ENCODE data around the gene STK32C. TPM values are rescaled to one million over a fixed set of nuclear protein-coding genes. Genes with fewer than 3 reads are reported as not detected.

Gene STK32C
- total and polyA plus RNA-seq, 2 donors (not counting 1 experiment from before 2014, with no cell fraction given): 9.9 to 16.8 TPM

DNA sequence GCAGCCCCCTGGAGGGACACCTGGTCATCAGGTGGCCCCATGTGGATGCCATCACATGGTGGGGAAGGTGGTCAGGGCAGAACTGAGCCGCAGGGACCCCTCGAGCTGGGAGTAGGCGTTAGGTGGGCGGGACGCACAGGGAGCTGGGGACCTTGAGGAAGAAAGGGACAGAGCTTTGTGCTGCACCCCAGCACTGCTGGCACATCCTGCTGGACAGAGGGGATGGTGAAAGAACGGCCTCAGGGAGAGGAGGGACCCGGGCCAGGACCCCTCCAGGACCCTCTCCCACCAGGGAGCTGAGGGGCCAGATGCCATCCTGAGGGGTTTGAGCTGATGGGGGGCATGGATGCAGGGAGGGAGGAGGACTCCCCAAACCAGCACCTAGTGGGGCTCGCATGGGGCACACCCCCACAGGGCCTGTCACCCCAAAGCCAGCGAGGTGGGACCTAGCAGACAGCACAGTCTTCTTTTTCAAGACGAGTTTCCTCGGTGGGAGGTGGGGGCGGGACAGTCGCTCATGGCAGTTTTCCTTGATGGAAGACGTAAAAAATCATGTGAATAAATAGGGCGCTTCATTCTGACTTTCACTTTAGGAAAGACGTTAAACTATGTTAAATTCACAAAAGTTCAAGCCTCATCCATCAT, 43.3 kb downstream of the STK32C start:
- no peaks in the 10 kb centered on the region for H3K36me3 ChIP-seq (replicated peaks in 1 of 2; ENCODE audit: control extremely low read depth in 1 of 2, control insufficient read depth in 1 of 2, extremely low read depth in 1 of 2, insufficient read depth in 2 of 2, low read length in 1 of 2)
- H3K79me2 ChIP-seq (ENCODE audit: control insufficient read depth, insufficient read depth, low read length): no peaks in the 10 kb centered on the region
- H2AFZ ChIP-seq (ENCODE audit: insufficient read depth, low read depth, low read length, poor library complexity, severe bottlenecking): no peak overlapping the region
- peaks cover 3% of the 10 kb centered on the region for H3K27me3 Mint-ChIP-seq
- no peak overlapping the region for H3K4me3 ChIP-seq (ENCODE audit: control extremely low read depth in 1 of 5, extremely low read depth in 1 of 5, insufficient read depth in 1 of 5, low read depth in 2 of 5, low read length in 4 of 5)
- H3K4me3 Mint-ChIP-seq: no peak overlapping the region
- TF ChIP-seq, protein P1, sequence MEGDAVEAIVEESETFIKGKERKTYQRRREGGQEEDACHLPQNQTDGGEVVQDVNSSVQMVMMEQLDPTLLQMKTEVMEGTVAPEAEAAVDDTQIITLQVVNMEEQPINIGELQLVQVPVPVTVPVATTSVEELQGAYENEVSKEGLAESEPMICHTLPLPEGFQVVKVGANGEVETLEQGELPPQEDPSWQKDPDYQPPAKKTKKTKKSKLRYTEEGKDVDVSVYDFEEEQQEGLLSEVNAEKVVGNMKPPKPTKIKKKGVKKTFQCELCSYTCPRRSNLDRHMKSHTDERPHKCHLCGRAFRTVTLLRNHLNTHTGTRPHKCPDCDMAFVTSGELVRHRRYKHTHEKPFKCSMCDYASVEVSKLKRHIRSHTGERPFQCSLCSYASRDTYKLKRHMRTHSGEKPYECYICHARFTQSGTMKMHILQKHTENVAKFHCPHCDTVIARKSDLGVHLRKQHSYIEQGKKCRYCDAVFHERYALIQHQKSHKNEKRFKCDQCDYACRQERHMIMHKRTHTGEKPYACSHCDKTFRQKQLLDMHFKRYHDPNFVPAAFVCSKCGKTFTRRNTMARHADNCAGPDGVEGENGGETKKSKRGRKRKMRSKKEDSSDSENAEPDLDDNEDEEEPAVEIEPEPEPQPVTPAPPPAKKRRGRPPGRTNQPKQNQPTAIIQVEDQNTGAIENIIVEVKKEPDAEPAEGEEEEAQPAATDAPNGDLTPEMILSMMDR (IDR thresholded peaks at IDR 0.05): no peak
- TF ChIP-seq EZH2 (IDR thresholded peaks at IDR 0.05; ENCODE audit: borderline replicate concordance, insufficient read depth, low read depth, low read length, poor library complexity, severe bottlenecking): no peak
- H4K20me1 ChIP-seq (ENCODE audit: control insufficient read depth, insufficient read depth, low read length, poor library complexity, severe bottlenecking): no peaks in the 10 kb centered on the region
- H3K27me3 ChIP-seq (replicated peaks in 1 of 4; ENCODE audit: control extremely low read depth in 1 of 4, control insufficient read depth in 3 of 4, insufficient read depth in 4 of 4, low read length in 3 of 4): no peaks in the 10 kb centered on the region
- H3K4me1 ChIP-seq (ENCODE audit: control insufficient read depth in 2 of 2, insufficient read depth in 2 of 2, low read length in 2 of 2): no peaks in the 10 kb centered on the region
- no peak for ATAC-seq (ENCODE audit: low read depth)
- no peak overlapping the region for H3K27ac Mint-ChIP-seq
- intact Hi-C loops (cut with micrococcal nuclease): no loop called here
- POLR2A ChIA-PET: no interaction called here
- no peak overlapping the region for H3K27ac ChIP-seq (ENCODE audit: low read length in 2 of 2)
- no peaks in the 10 kb centered on the region for H3K9me3 Mint-ChIP-seq (ENCODE audit: insufficient read depth)
- no peak overlapping the region for H3K4me2 ChIP-seq (replicated peaks; ENCODE audit: low read depth, low read length, poor library complexity, severe bottlenecking)
- H3K9ac ChIP-seq (ENCODE audit: low read length): no peak overlapping the region
- WGBS (ENCODE audit: insufficient coverage): 89% methylated on average over 11 of the region's 16 CpGs
- CTCF ChIA-PET: no interaction called here
- no peaks in the 10 kb centered on the region for H3K4me1 Mint-ChIP-seq
- DNase-seq: no peak
- peaks cover 0 to 6% (median 0%) of the 10 kb centered on the region in 3 donors for H3K9me3 ChIP-seq (ENCODE audit: control extremely low read depth in 1 of 3, control insufficient read depth in 2 of 3, insufficient read depth in 1 of 3, low read length in 2 of 3)

DNA sequence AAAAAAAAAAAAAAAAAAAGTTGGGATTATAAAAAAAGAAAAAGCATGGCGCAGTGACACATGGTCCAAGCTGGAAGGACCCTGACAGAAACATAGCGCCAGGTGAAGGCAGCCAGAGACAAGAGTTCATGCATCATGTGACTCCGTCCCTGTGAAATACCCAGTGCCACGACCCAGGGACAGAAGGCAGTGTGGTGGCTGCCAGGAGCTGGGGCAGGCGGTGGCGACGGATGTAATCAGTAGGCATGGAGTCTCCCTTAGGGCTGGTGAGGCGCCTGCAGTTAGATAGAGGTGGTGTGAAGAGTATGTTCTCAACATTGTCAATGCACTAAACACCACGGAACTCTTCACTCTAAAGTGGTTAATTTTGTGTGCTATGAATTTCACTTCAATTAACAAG, 43.9 kb downstream of the STK32C start:
- H3K4me1 Mint-ChIP-seq: no peaks in the 10 kb centered on the region
- H3K27ac ChIP-seq (ENCODE audit: low read length in 2 of 2): no peak overlapping the region
- 94% methylated on average over 4 of the region's 9 CpGs for WGBS (ENCODE audit: insufficient coverage)
- H3K4me1 ChIP-seq (ENCODE audit: control insufficient read depth in 2 of 2, insufficient read depth in 2 of 2, low read length in 2 of 2): no peaks in the 10 kb centered on the region
- TF ChIP-seq, protein P1 (IDR thresholded peaks at IDR 0.05): no peak
- TF ChIP-seq EZH2 (IDR thresholded peaks at IDR 0.05; ENCODE audit: borderline replicate concordance, insufficient read depth, low read depth, low read length, poor library complexity, severe bottlenecking): no peak
- no peak overlapping the region for H3K4me3 Mint-ChIP-seq
- H3K36me3 ChIP-seq (replicated peaks in 1 of 2; ENCODE audit: control extremely low read depth in 1 of 2, control insufficient read depth in 1 of 2, extremely low read depth in 1 of 2, insufficient read depth in 2 of 2, low read length in 1 of 2): no peaks in the 10 kb centered on the region
- no peak overlapping the region for H3K27ac Mint-ChIP-seq
- ChIA-PET POLR2A (no interaction called here), CTCF (no interaction called here)
- no peak for ATAC-seq (ENCODE audit: low read depth)
- peaks cover 0 to 6% (median 0%) of the 10 kb centered on the region in 3 donors for H3K9me3 ChIP-seq (ENCODE audit: control extremely low read depth in 1 of 3, control insufficient read depth in 2 of 3, insufficient read depth in 1 of 3, low read length in 2 of 3)
- no peak overlapping the region for H3K4me3 ChIP-seq (ENCODE audit: control extremely low read depth in 1 of 5, extremely low read depth in 1 of 5, insufficient read depth in 1 of 5, low read depth in 2 of 5, low read length in 4 of 5)
- intact Hi-C loops (cut with micrococcal nuclease): no loop called here
- H2AFZ ChIP-seq (ENCODE audit: insufficient read depth, low read depth, low read length, poor library complexity, severe bottlenecking): no peak overlapping the region
- H3K4me2 ChIP-seq (replicated peaks; ENCODE audit: low read depth, low read length, poor library complexity, severe bottlenecking): no peak overlapping the region
- DNase-seq: no peak
- no peak overlapping the region for H3K9ac ChIP-seq (ENCODE audit: low read length)
- no peaks in the 10 kb centered on the region for H3K27me3 ChIP-seq (replicated peaks in 1 of 4; ENCODE audit: control extremely low read depth in 1 of 4, control insufficient read depth in 3 of 4, insufficient read depth in 4 of 4, low read length in 3 of 4)
- peaks cover 3% of the 10 kb centered on the region for H3K27me3 Mint-ChIP-seq
- H3K9me3 Mint-ChIP-seq (ENCODE audit: insufficient read depth): no peaks in the 10 kb centered on the region
- no peaks in the 10 kb centered on the region for H3K79me2 ChIP-seq (ENCODE audit: control insufficient read depth, insufficient read depth, low read length)
- H4K20me1 ChIP-seq (ENCODE audit: control insufficient read depth, insufficient read depth, low read length, poor library complexity, severe bottlenecking): no peaks in the 10 kb centered on the region

Measured in B cell (primary cell).